Stomach (tissue), 4 donors: ENCODE results near the gene SPAG6.

Experiments used
- CTCF ChIP-seq, 7 experiments: fragments of 450-650 bp in 4 of 7; fragments of 200-600 bp in 3 of 7; sonication (generic) in 3 of 7; IDR thresholded peaks; one replicate each; pipeline ENCODE4 v1.5.1; 2016 to 2019; ENCODE audit warnings: antibody characterized with exemption in 7 of 7, control low read depth in 2 of 7, mild to moderate bottlenecking in 1 of 7
- POLR2AphosphoS5 ChIP-seq, 3 donors: sonication (generic); formaldehyde crosslinking; IDR thresholded peaks; one replicate each; pipeline ENCODE4 v1.6.1; 2016; ENCODE audit warnings: antibody characterized with exemption in 3 of 3

GRCh38 chr10:22444219-22444788 is 99.0 kb downstream of the SPAG6 start:
- TF ChIP-seq CTCF (IDR thresholded peaks at IDR 0.05) (no peak), POLR2AphosphoS5 (IDR thresholded peaks at IDR 0.05) (no peak)
